Activated CD8-positive, alpha-beta T cell treated with anti-CD3 and anti-CD28 coated beads, Interleukin-2, amount 10 ng/mL, durations not matched to agents 7 days and 5 days (primary cell): ENCODE results near the gene R3HCC1L. TPM values are rescaled to one million over a fixed set of nuclear protein-coding genes. Genes with fewer than 3 reads are reported as not detected.
"Not testable (repeated sequence)": the region's sequence is repeated elsewhere in the genome, so short reads cannot be mapped to it uniquely, and the experiment has no call there.

ENCODE experiments used
- ATAC-seq: fragments of 150-1000 bp; cut with Tn5 transposase; one replicate; pipeline ENCODE4 v1.10.0; 2021; ENCODE audit warnings: moderate library complexity
- CTCF ChIA-PET: fragments of 350-600 bp; sonication (Branson Sonifier 250); formaldehyde crosslinking; loops from one replicate; lab custom pipeline; 2021; ENCODE audit warnings: antibody characterized with exemption; lab: Charles Lee
- POLR2A ChIA-PET: fragments of 350-600 bp; sonication (Branson Sonifier 250); formaldehyde crosslinking; loops from one replicate; lab custom pipeline; 2021; ENCODE audit warnings: antibody characterized with exemption; lab: Charles Lee
- DNase-seq: peaks from one replicate; pipeline ENCODE4 v3.0.0-alpha.2; 2020
- H3K27ac Mint-ChIP-seq: one replicate; pipeline ENCODE4 v1.8.0; 2021; ENCODE audit warnings: mild to moderate bottlenecking, mixed read lengths
- H3K27me3 Mint-ChIP-seq: one replicate; pipeline ENCODE4 v1.8.0; 2021; ENCODE audit warnings: low read depth, mixed read lengths
- H3K36me3 Mint-ChIP-seq: one replicate; pipeline ENCODE4 v1.8.0; 2021; ENCODE audit warnings: low read depth, mixed read lengths
- H3K4me1 Mint-ChIP-seq: one replicate; pipeline ENCODE4 v1.8.0; 2021; ENCODE audit warnings: low read depth, mixed read lengths
- H3K4me3 Mint-ChIP-seq: one replicate; pipeline ENCODE4 v1.8.0; 2021; ENCODE audit warnings: mild to moderate bottlenecking, mixed read lengths
- H3K9me3 Mint-ChIP-seq: one replicate; pipeline ENCODE4 v1.8.0; 2022; ENCODE audit warnings: mixed read lengths; ENCODE audit not compliant: insufficient read depth
- total RNA-seq, 2 experiments: library from RNA; stranded (reverse); gene quantifications; one replicate each; pipeline ENCODE4 v1.2.3, GENCODE V29; 2021

Gene R3HCC1L
- total RNA-seq, 2 experiments from 2014 or later, result 18.2 to 20.3 TPM

DNA sequence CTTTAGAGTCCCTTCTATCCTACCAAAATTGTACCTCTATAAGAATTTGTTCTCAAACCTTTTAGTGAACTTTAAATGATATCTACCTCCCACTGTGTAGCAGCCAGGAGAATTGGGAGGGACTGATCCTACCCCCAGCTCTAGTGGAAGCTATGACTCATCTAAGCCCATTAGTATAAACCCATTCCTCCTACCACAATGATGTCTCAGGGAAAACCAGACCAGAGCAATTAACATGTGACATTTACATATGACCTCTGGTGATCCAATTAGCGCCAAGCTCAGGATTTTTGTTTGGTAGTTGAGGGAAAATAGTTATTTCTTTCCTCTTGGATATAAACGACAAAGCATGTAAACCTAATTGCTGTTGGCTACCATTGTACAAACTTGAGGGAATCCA lies 33.1 kb upstream of the R3HCC1L start:
- H3K36me3 Mint-ChIP-seq, result no peaks in the 10 kb centered on the region
- no peaks in the 10 kb centered on the region for H3K4me1 Mint-ChIP-seq
- H3K9me3 Mint-ChIP-seq, result no peaks in the 10 kb centered on the region
- no peak for ATAC-seq
- no peak overlapping the region for H3K27ac Mint-ChIP-seq
- no peak overlapping the region for H3K4me3 Mint-ChIP-seq
- H3K27me3 Mint-ChIP-seq, result peaks cover 11% of the 10 kb centered on the region
- ChIA-PET CTCF (no interaction called here), POLR2A (no interaction called here)
- DNase-seq, result no peak

DNA sequence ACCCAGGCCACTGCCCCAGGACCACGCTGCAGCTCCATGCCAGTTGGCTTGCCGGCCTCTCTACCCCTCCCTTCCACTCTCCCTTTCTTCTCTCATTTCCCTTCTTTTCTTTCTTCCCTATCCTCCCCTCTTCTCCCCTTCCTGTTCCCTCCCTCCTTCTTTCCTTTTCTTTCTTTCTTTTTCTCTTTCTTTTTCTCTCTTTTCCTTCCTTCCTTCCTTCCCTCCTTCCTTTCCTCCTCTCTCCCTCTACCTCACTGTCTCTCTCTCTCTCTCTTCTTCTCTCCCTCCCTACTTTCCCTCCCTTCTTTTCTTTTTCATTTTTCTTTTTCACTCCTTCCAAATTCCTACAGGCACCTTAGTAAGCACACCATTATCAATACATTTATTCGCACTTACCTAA lies 30.3 kb upstream of the R3HCC1L start:
- no peaks in the 10 kb centered on the region for H3K4me1 Mint-ChIP-seq
- H3K9me3 Mint-ChIP-seq, result no peaks in the 10 kb centered on the region
- ATAC-seq (no peak), DNase-seq (no peak)
- no peak overlapping the region for H3K27ac Mint-ChIP-seq
- H3K27me3 Mint-ChIP-seq, result peaks cover 4% of the 10 kb centered on the region
- H3K36me3 Mint-ChIP-seq, result no peaks in the 10 kb centered on the region
- H3K4me3 Mint-ChIP-seq, result no peak overlapping the region
- CTCF ChIA-PET, result no interaction called here
- POLR2A ChIA-PET, result no interaction called here

DNA sequence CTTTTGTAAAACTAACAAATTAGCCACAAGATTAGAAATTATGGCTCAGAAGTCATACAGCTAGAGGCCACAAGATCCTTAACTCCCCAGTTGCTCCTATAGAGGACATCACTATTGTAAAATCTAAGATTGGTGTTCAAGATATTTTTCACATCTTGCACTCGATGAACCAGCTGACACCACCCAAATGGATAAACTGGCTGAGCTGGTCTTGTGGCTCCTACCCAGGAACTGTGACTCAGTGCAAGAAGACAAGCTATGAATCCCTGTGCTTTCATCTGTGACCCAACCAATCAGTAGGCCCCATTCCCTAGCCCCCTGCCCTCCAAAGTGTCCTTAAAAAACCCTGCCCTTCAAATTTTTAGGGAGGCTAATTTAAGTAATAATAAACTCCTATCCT lies 27.9 kb upstream of the R3HCC1L start:
- H3K27ac Mint-ChIP-seq, result no peak overlapping the region
- POLR2A ChIA-PET, result no interaction called here
- no peaks in the 10 kb centered on the region for H3K4me1 Mint-ChIP-seq
- no peak overlapping the region for H3K4me3 Mint-ChIP-seq
- CTCF ChIA-PET, result no interaction called here
- no peaks in the 10 kb centered on the region for H3K9me3 Mint-ChIP-seq
- DNase-seq (no peak), ATAC-seq (no peak)
- H3K27me3 Mint-ChIP-seq, result peaks cover 9% of the 10 kb centered on the region
- H3K36me3 Mint-ChIP-seq, result no peaks in the 10 kb centered on the region

DNA sequence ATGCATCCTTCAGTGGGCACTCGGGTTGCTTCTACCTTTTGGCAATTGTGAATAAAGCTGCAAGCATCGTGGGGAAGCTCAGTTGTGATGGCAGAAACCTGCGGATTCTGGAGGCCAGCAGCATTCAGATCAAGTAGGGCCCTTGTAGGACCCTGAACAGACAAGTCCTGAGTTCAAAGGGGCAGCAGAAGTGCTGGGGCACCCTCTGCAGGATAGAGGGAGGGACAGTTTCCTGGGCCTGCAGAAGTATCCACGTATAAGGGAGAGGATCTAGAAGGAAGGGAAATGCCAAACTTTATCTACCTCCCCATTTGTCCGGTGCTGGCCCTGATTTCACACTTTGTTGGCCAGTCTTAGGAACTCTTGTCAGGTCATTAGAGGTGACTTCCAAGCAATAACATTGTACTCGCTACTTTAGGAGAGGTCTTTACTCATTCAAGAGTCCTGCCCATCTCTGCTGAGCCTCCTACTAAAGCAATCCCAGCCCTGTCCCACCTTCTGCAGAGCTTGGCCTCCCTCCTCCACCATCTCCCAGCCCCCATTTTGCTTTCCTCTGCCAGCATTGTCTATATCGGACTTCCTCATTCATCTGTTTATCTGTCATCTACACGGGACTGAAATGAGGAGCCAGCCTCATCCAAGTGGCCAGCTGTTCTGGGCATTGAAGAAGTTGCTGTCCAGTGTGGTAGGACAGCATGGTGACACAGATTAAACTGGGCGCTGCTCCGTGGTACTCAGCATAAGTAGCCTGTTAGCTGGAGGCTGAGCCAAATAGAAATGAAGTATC lies 26.6 kb upstream of the R3HCC1L start:
- Mint-ChIP-seq H3K4me3 (no peak overlapping the region), H3K4me1 (no peaks in the 10 kb centered on the region), H3K36me3 (no peaks in the 10 kb centered on the region), H3K27ac (no peak overlapping the region), H3K27me3 (peaks cover 18% of the 10 kb centered on the region), H3K9me3 (no peaks in the 10 kb centered on the region)
- no peak for ATAC-seq
- POLR2A ChIA-PET, result no interaction called here
- no peak for DNase-seq
- CTCF ChIA-PET, result no interaction called here

DNA sequence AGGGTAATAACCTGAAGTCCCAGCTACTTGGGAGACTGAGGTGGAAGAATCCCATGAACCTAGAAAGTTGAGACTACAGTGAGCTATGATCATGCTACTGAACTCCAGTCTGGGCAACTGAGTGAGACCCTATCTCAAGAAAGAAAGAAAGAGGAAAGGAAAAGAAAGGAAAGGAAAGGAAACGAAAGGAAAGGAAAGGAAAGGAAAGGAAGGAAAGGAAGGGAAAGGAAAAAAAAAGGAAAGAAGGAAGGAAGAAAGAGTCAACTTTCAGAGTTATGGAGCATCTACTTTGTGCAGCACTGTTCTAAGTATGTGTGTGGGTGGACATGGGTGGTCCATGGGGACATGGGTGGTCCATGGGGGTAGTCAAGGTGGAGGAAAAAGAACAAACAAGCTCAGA lies 24.1 kb upstream of the R3HCC1L start:
- Mint-ChIP-seq H3K27me3 (peaks cover 29% of the 10 kb centered on the region), H3K9me3 (no peaks in the 10 kb centered on the region)

DNA sequence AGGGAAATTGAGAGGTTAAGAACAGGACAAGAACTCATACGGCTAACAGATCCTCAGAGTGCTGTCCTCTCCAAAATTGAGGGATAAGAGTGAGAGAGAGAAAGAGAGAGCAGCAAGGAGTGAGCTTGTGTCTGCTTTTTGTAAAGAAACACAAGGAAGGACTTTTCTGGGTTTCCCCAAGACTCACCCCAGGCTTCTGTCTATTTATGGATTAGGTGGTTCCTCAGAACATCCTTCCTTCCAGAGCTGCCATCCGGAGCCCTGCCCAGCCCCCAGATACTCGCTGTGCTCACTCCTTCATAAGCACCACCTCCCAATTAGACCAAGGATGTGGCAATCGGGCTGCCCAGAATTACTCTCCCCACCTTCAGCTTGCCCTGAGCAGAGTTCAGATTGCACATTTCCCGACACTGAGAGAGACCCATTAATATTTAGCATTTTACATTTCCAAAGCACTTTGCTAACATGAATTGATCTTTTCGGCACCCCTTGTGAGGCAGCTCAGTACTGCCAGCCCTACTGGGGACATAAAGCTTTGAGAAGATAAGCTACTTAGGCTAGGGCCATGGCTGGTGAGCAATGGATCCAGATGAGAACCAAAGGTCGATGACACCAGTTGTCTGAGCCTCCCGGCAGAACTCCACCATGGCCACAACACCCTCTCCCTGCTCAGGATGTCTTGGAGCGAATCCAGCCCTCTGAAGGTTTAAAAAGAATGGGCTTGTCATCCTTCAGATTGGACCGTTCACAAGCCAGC lies 19.2 kb upstream of the R3HCC1L start:
- Mint-ChIP-seq H3K36me3 (no peaks in the 10 kb centered on the region), H3K4me3 (no peak overlapping the region), H3K4me1 (no peaks in the 10 kb centered on the region), H3K27ac (no peak overlapping the region), H3K9me3 (no peaks in the 10 kb centered on the region), H3K27me3 (peaks cover 42% of the 10 kb centered on the region)
- CTCF ChIA-PET, result no interaction called here
- POLR2A ChIA-PET, result no interaction called here
- no peak for ATAC-seq
- DNase-seq, result no peak

More for the DNA sequence above, 24.1 kb upstream of the R3HCC1L start:
- CTCF ChIA-PET, result no interaction called here
- Mint-ChIP-seq H3K4me3 (no peak overlapping the region), H3K27ac (no peak overlapping the region), H3K4me1 (no peaks in the 10 kb centered on the region), H3K36me3 (no peaks in the 10 kb centered on the region)
- POLR2A ChIA-PET, result no interaction called here
- no peak for ATAC-seq
- no peak for DNase-seq

DNA sequence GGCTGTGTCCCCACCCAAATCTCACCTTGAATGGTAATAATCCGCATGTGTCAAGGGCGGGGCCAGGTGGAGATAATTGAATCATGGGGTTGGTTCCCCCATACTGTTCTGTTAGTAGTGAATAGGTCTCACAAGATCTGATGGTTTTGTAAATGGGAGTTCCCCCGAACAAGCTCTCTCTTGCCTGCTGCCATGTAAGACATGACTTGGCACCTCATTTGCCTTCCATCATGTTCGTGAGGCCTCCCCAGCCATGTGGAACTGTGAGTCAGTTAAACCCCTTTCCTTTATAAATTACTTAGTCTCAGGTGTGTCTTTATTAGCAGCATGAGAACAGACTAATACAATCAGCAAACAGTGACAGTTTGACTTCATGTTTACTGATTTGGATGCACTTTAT lies 14.6 kb upstream of the R3HCC1L start:
- Mint-ChIP-seq H3K9me3 (no peaks in the 10 kb centered on the region), H3K27me3 (peaks cover 37% of the 10 kb centered on the region), H3K4me1 (no peaks in the 10 kb centered on the region), H3K27ac (no peak overlapping the region), H3K4me3 (no peak overlapping the region), H3K36me3 (no peaks in the 10 kb centered on the region)
- no peak for DNase-seq
- POLR2A ChIA-PET, result no interaction called here
- ATAC-seq, result no peak
- CTCF ChIA-PET, result interaction anchor here (0.6 to 0.9 kb wide), 2 partner anchors 79 to 841 kb away, joined by 4 read pairs; no protein-coding TSS in a partner anchor

DNA sequence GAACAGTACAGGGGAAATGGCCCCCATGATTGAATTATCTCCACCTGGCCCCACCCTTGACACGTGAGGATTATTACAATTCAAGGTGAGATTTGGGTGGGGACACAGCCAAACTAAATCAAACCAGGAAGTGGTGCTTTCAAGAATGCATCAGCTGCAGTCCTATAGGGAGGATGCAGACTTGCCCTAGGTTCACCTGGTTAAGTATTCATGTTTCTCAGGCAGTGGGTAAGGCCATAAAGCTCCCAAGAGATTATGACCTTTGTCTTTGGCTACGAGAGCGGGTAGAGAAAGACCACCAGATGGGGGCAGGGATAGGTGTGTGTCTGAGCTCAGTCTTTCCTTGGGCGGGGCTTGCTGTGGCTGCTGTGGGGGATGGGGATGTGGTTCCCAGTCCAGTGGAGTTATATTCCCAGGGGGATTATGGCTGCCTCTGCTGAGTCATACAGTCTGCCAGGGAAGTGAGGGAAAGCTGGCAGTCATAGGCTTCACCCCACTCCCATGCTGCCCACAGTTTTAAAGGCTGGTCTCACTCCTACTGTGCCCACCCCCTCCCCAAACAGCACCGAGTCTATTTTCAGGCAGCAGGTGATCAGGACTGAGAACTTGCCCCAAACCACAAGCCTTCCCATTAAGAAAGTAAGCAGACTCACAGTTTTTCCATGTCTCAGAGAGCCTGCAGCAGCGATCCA lies 8.4 kb upstream of the R3HCC1L start:
- DNase-seq (no peak), ATAC-seq (no peak)
- CTCF ChIA-PET, result no interaction called here
- no peaks in the 10 kb centered on the region for H3K4me1 Mint-ChIP-seq
- H3K4me3 Mint-ChIP-seq, result no peak overlapping the region
- POLR2A ChIA-PET, result no interaction called here
- no peaks in the 10 kb centered on the region for H3K9me3 Mint-ChIP-seq
- no peak overlapping the region for H3K27ac Mint-ChIP-seq
- H3K36me3 Mint-ChIP-seq, result no peaks in the 10 kb centered on the region
- H3K27me3 Mint-ChIP-seq, result peaks cover 23% of the 10 kb centered on the region

DNA sequence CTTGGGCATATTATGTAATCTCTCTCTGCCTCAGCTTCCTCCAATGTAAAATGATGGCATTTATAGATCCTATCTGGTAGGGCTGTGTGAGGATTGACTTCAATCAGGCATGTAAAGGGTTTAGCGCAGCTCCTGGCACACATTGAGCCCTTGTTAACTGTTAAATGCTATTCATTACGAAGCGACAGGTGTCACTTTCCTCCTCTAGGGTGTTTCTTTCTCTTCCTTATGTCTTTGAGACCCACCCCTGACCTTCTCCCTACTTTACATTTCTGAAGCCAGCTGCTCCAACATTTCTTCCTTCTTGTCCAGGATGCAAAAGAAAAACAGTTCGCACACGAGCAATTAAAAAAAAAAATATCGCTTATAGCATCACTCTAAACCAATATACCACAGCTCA lies 5.7 kb upstream of the R3HCC1L start:
- no peak for DNase-seq
- ChIA-PET CTCF (no interaction called here), POLR2A (no interaction called here)
- Mint-ChIP-seq H3K9me3 (peaks cover 4% of the 10 kb centered on the region), H3K36me3 (peaks cover 2% of the 10 kb centered on the region), H3K4me3 (no peak overlapping the region), H3K27ac (no peak overlapping the region), H3K4me1 (peaks cover 6% of the 10 kb centered on the region), H3K27me3 (peaks cover 10% of the 10 kb centered on the region)
- no peak for ATAC-seq

DNA sequence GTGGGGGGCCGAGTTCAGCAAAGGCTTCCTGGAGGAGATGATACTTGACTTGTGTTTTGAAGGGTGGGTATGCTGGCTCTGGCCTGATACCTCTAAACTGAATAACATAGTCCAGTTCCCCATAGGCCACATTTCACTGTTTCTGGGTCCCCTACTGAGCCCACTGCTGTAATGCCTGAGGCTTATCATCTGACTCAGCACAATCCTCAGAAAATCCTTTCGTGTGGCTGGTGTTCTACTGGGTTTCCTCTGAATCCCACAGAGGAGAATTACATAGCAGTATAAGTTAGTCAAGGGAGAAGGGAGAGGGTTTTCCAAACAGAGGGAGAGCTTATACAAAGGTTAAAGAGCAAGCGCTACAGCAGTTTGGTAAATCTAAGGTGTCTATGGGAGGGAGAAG lies 2.8 kb upstream of the R3HCC1L start:
- no peak for ATAC-seq
- H3K27me3 Mint-ChIP-seq, result peaks cover 6% of the 10 kb centered on the region
- CTCF ChIA-PET, result no interaction called here
- no peak overlapping the region for H3K4me3 Mint-ChIP-seq
- H3K4me1 Mint-ChIP-seq, result peaks cover 27% of the 10 kb centered on the region
- peaks cover 4% of the 10 kb centered on the region for H3K9me3 Mint-ChIP-seq
- POLR2A ChIA-PET, result no interaction called here
- no peak overlapping the region for H3K27ac Mint-ChIP-seq
- no peak for DNase-seq
- peaks cover 18% of the 10 kb centered on the region for H3K36me3 Mint-ChIP-seq

DNA sequence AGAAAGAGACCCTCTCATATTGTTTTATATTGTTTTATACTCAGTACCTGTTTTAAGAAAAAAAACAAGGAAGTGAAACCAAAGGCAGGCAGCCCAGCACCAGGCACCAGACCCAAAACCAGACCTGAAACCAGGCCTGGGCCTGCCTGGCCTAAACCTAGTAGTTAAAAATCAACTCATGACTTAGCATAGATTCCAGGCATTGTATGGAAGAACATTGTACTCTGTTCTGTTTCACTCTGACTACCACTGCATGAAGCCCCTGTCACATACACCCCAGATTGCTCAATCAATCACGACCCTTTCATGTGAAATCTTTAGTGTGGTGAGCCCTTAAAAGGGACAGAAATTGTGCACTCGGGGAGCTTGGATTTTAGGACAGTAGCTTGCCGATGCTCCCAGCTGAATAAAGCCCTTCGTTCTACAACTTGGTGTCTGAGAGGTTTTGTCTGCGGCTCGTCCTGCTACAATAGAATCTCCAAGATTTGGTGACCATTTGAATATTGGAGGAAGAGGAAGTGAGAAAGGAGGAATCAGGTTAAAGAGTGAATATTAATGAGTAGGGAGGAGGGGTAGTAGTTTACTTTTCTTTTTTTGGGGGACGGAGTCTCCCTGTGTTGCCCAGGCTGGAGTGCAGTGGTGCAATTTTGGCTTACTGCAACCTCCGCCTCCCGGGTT lies 1.2 kb upstream of the R3HCC1L start:
- peaks cover 43% of the 10 kb centered on the region for H3K4me1 Mint-ChIP-seq
- H3K27me3 Mint-ChIP-seq, DNase-seq, POLR2A ChIA-PET, H3K9me3 Mint-ChIP-seq, ATAC-seq: not testable (repeated sequence)
- peak overlapping the region; percentile 42 for H3K4me3 Mint-ChIP-seq
- H3K27ac Mint-ChIP-seq, result peak overlapping the region; percentile 74
- peaks cover 25% of the 10 kb centered on the region for H3K36me3 Mint-ChIP-seq
- CTCF ChIA-PET, result interaction anchor here (1.1 kb wide), 1 partner anchor 34 kb away, joined by 3 read pairs; no protein-coding TSS in a partner anchor
